ENCODE results near the gene CFAP65. TPM values are rescaled to one million over a fixed set of nuclear protein-coding genes. Genes with fewer than 3 reads are reported as not detected.
A peak's percentile ranks its signal among the peaks of the same experiment; 100 is the strongest.

Gene CFAP65
- total and polyA plus RNA-seq, 2 of the 13 experiments (the other 11 are each of a cell fraction or from before 2014, with no cell fraction given), result 0.05 TPM; not detected in 1

DNA sequence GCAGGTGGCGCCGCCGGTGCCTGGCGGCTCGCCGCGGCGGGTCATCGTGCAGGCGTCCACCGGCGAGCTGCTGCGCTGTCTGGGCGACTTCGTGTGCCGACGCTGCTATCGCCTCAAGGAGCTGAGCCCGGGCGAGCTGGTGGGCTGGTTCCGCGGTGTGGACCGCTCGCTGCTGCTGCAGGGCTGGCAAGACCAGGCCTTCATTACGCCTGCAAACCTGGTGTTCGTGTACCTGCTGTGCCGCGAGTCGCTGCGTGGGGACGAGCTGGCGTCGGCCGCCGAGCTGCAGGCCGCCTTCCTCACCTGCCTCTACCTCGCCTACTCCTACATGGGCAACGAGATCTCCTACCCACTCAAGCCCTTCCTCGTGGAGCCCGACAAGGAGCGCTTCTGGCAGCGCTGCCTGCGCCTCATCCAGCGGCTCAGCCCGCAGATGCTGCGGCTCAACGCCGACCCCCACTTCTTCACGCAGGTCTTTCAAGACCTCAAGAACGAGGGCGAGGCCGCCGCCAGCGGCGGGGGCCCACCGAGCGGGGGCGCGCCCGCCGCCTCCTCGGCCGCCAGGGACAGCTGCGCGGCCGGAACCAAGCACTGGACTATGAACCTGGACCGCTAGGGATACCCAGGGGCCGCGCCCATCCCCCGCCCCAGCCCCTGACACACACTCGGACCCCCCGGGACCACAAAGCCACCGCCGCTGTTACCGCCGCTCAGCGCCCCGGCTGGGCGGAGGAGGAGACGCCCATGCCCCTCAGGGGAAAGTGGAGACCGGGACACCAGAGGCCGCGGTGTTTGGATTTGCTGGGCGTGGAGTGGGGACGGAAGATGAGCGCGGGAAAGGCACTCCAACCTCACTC lies 80.8 kb downstream of the CFAP65 start (continued):
- TF ChIP-seq EZH2 (conservative IDR thresholded peaks at IDR 0.05; ENCODE audit: low read depth, low read length) (peak; percentile 97), NR2F6 (IDR thresholded peaks at IDR 0.05) (no peak), NR2F6 (CRISPR knock-in tag; IDR thresholded peaks at IDR 0.05) (no peak), ZNF333 (CRISPR knock-in tag; IDR thresholded peaks at IDR 0.05; ENCODE audit: borderline replicate concordance) (0 out of 2 replicates have a peak, but pooled peaks have one; percentile 59), EHMT2 (IDR thresholded peaks at IDR 0.05; ENCODE audit: borderline replicate concordance, low read depth, low read length) (no peak)

- peaks cover 11 to 79% of the 10 kb centered on the region in 2 experiments for H3K27me3 ChIP-seq (ENCODE audit: control insufficient read depth in 1 of 2, insufficient read depth in 2 of 2, low read length in 2 of 2)
- WGBS (ENCODE audit: low lambda C conversion rate), result 32% methylated on average over 26 of the region's 67 CpGs
- ChIA-PET POLR2A (interaction anchor here (0.9 kb wide), 1 partner anchor 99 kb away, joined by 3 read pairs; no protein-coding TSS in a partner anchor), CTCF (ENCODE audit: low intra/inter-chr PET ratio, low total read pairs) (no interaction called here)
- H3K4me2 ChIP-seq (ENCODE audit: low read depth, low read length), result peak overlapping the region; percentile 79
- FAIRE-seq (no peak), ATAC-seq (no peak), DNase-seq (ENCODE audit: low spot score) (no peak)
- BruUV-seq (replicated peaks), result no TSS peak
- no peaks in the 10 kb centered on the region for H3K79me2 ChIP-seq (ENCODE audit: insufficient read depth, low read length)
- H3K9me3 ChIP-seq (ENCODE audit: low read length), result no peaks in the 10 kb centered on the region
- in situ Hi-C loops (cut with HindIII; ENCODE audit: extremely low pct_ligation_motif_present, low pct_unique_long_range_greater_than_20kb) (no loop called here), intact Hi-C loops (cut with micrococcal nuclease; ENCODE audit: unreplicated experiment) (loop anchor here (10.0 kb wide), 1 partner anchor 95 kb away; no protein-coding TSS in a partner anchor)
- H3K27ac ChIP-seq (ENCODE audit: extremely low read length, insufficient read depth, low read length), result no peak overlapping the region
- no peak overlapping the region for H2AFZ ChIP-seq (ENCODE audit: low read length)
- peaks cover 33% of the 10 kb centered on the region for H3K4me1 ChIP-seq (ENCODE audit: insufficient read depth, low read length)
- H3K9ac ChIP-seq (ENCODE audit: insufficient read depth, low read depth, low read length), result no peak overlapping the region
- H3K4me3 ChIP-seq (replicated peaks in 1 of 3; ENCODE audit: insufficient read depth in 1 of 3, low read depth in 2 of 3, low read length in 3 of 3), result peak overlapping the region; percentile 39 to 67 (median 43); a peak in 5 of 6 replicates
- peaks cover 17% of the 10 kb centered on the region; the same call in 1 of the 2 replicates for H4K20me1 ChIP-seq (ENCODE audit: insufficient read depth, low read length)
- H3K36me3 ChIP-seq (replicated peaks in 1 of 2; ENCODE audit: control insufficient read depth in 1 of 2, insufficient read depth in 2 of 2, low read length in 2 of 2), result no peaks in the 10 kb centered on the region
- no peak for TF ChIP-seq NR1H2 (CRISPR knock-in tag; IDR thresholded peaks at IDR 0.05; ENCODE audit: borderline replicate concordance, low read depth)
- no peak for TF ChIP-seq HMG20A (CRISPR knock-in tag; IDR thresholded peaks at IDR 0.05; ENCODE audit: borderline replicate concordance)
- 0 out of 2 replicates have a peak, but pooled peaks have one; percentile 6 for TF ChIP-seq ZFX (CRISPR knock-in tag; IDR thresholded peaks at IDR 0.05; ENCODE audit: low read depth)
- no peak for TF ChIP-seq NR0B2 (CRISPR knock-in tag; IDR thresholded peaks at IDR 0.05)
- TF ChIP-seq SYNCRIP (IDR thresholded peaks at IDR 0.05; ENCODE audit: insufficient read depth, low read depth, low read length), result no peak
- TF ChIP-seq, protein P1, sequence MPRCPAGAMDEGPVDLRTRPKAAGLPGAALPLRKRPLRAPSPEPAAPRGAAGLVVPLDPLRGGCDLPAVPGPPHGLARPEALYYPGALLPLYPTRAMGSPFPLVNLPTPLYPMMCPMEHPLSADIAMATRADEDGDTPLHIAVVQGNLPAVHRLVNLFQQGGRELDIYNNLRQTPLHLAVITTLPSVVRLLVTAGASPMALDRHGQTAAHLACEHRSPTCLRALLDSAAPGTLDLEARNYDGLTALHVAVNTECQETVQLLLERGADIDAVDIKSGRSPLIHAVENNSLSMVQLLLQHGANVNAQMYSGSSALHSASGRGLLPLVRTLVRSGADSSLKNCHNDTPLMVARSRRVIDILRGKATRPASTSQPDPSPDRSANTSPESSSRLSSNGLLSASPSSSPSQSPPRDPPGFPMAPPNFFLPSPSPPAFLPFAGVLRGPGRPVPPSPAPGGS (CRISPR knock-in tag; IDR thresholded peaks at IDR 0.05), result no peak
- no peak for TF ChIP-seq TBP (CRISPR knock-in tag; IDR thresholded peaks at IDR 0.05)
- TF ChIP-seq ZNF7 (CRISPR knock-in tag; IDR thresholded peaks at IDR 0.05), result no peak
- TF ChIP-seq ZNF724P (CRISPR knock-in tag; IDR thresholded peaks at IDR 0.05; ENCODE audit: borderline replicate concordance), result no peak
- TF ChIP-seq RCOR2 (CRISPR knock-in tag; IDR thresholded peaks at IDR 0.05), result no peak
- no peak for TF ChIP-seq NFYB (CRISPR knock-in tag; IDR thresholded peaks at IDR 0.05)
- no peak for TF ChIP-seq YEATS2 (CRISPR knock-in tag; IDR thresholded peaks at IDR 0.05; ENCODE audit: borderline replicate concordance)
- TF ChIP-seq ZBTB38 (CRISPR knock-in tag; IDR thresholded peaks at IDR 0.05), result no peak
- no peak for TF ChIP-seq HOXA7 (CRISPR knock-in tag; IDR thresholded peaks at IDR 0.05)
- no peak for TF ChIP-seq ADNP (CRISPR knock-in tag; IDR thresholded peaks at IDR 0.05)
- no peak for TF ChIP-seq STAG1 (CRISPR knock-in tag; IDR thresholded peaks at IDR 0.05)
- no peak for TF ChIP-seq ZFP1 (CRISPR knock-in tag; IDR thresholded peaks at IDR 0.05)
- TF ChIP-seq KAT8 (CRISPR knock-in tag; IDR thresholded peaks at IDR 0.05), result no peak
- 0 out of 2 replicates have a peak, but pooled peaks have one; percentile 16 for TF ChIP-seq HOXA3 (CRISPR knock-in tag; IDR thresholded peaks at IDR 0.05)
Observed at GRCh38 chr2:218959761-218960308, 81.5 kb downstream of the CFAP65 start.

Measured in HepG2 (cell line).